ENCODE measurements around the gene RFPL2.

RFPL2 gene
- 0 to 0.36 reads per million in 2 experiments for total RNA-seq

- DNase-seq (ENCODE audit: low read depth): no peak
Measured at GRCh38 chr22:32204856-32205722, at the start of gene RFPL2. RFPL2 (minus strand) TSS chr22:32205073; CDS start chr22:32202451, 2,622 bp downstream.

GRCh38 chr22:32249231-32249630, 44.4 kb upstream of the RFPL2 start:
- no peak for DNase-seq (ENCODE audit: low read depth)

GRCh38 chr22:32248276-32248675, 43.4 kb upstream of the RFPL2 start:
- no peak for DNase-seq (ENCODE audit: low read depth)

GRCh38 chr22:32246166-32246565, 41.3 kb upstream of the RFPL2 start:
- no peak for DNase-seq (ENCODE audit: low read depth)

- no peak for DNase-seq (ENCODE audit: low read depth)
Measured at GRCh38 chr22:32245042-32245441, 40.2 kb upstream of the RFPL2 start.

GRCh38 chr22:32244547-32244946, 39.7 kb upstream of the RFPL2 start:
- DNase-seq (ENCODE audit: low read depth): no peak

- DNase-seq (ENCODE audit: low read depth): no peak
Measured at GRCh38 chr22:32240461-32240860, 35.6 kb upstream of the RFPL2 start.

- no peak for DNase-seq (ENCODE audit: low read depth)
Measured at GRCh38 chr22:32237906-32238305, 33.0 kb upstream of the RFPL2 start.

GRCh38 chr22:32236970-32237369, 32.1 kb upstream of the RFPL2 start:
- no peak for DNase-seq (ENCODE audit: low read depth)

- DNase-seq (ENCODE audit: low read depth): no peak
Measured at GRCh38 chr22:32233091-32233490, 28.2 kb upstream of the RFPL2 start.

GRCh38 chr22:32232191-32232830, 27.4 kb upstream of the RFPL2 start:
- DNase-seq (ENCODE audit: low read depth): no peak

GRCh38 chr22:32226326-32227104, 21.6 kb upstream of the RFPL2 start:
- no peak for DNase-seq (ENCODE audit: low read depth)

- DNase-seq (ENCODE audit: low read depth): no peak
Measured at GRCh38 chr22:32222991-32223390, 18.1 kb upstream of the RFPL2 start.

GRCh38 chr22:32219026-32219425, 14.2 kb upstream of the RFPL2 start:
- DNase-seq (ENCODE audit: low read depth): no peak

- DNase-seq (ENCODE audit: low read depth): no peak
Measured at GRCh38 chr22:32218470-32218869, 13.6 kb upstream of the RFPL2 start.

GRCh38 chr22:32217465-32217864, 12.6 kb upstream of the RFPL2 start:
- DNase-seq (ENCODE audit: low read depth): no peak

- no peak for DNase-seq (ENCODE audit: low read depth)
Measured at GRCh38 chr22:32216911-32217310, 12.0 kb upstream of the RFPL2 start.

GRCh38 chr22:32211011-32211410, 6.1 kb upstream of the RFPL2 start:
- DNase-seq (ENCODE audit: low read depth): no peak

- DNase-seq (ENCODE audit: low read depth): no peak
Measured at GRCh38 chr22:32208681-32209080, 3.8 kb upstream of the RFPL2 start.

GRCh38 chr22:32207971-32208480, 3.2 kb upstream of the RFPL2 start:
- DNase-seq (ENCODE audit: low read depth): no peak

- DNase-seq (ENCODE audit: low read depth): no peak
Measured at GRCh38 chr22:32206774-32207758, 2.2 kb upstream of the RFPL2 start.

Data from T follicular helper cell (primary cell).